DND-41 (cell line): ENCODE results near the gene SYT1.
A peak's percentile ranks its signal among the peaks of the same experiment; 100 is the strongest.

ENCODE experiments used
- ATAC-seq: fragments of 200-7000 bp; cut with Tn5 transposase; 3 replicates; pipeline ENCODE4 v1.9.1; 2021; ENCODE audit warnings: low read depth; ENCODE audit not compliant: insufficient read depth
- DNase-seq: peaks from one replicate; pipeline ENCODE4 v3.0.0-alpha.2; 2020
- H2AFZ ChIP-seq: 2 replicates; pipeline ENCODE4 v1.6.0; 2012; ENCODE audit warnings: low read depth, low read length
- H3K27ac ChIP-seq: 2 replicates; pipeline ENCODE4 v1.5.1; 2012; ENCODE audit warnings: low read length, inconsistent platforms
- H3K27me3 ChIP-seq: fragments of 200-600 bp; sonication (generic); 2 replicates; pipeline ENCODE4 v1.6.0; 2012; ENCODE audit warnings: low read length, mild to moderate bottlenecking, inconsistent platforms; ENCODE audit not compliant: insufficient read depth, poor library complexity
- H3K36me3 ChIP-seq: 2 replicates; pipeline ENCODE4 v1.5.1; 2012; ENCODE audit warnings: low read length, inconsistent platforms; ENCODE audit not compliant: insufficient read depth
- H3K4me1 ChIP-seq: 2 replicates; pipeline ENCODE4 v1.5.1; 2012; ENCODE audit warnings: mild to moderate bottlenecking, low read length; ENCODE audit not compliant: insufficient read depth
- H3K4me2 ChIP-seq: 2 replicates; pipeline ENCODE4 v1.6.0; 2012; ENCODE audit warnings: mild to moderate bottlenecking, moderate library complexity, low read length, inconsistent platforms; ENCODE audit not compliant: insufficient read depth
- H3K4me3 ChIP-seq, 2 experiments: fragments of 200-600 bp in 1 of 2; shearing (Covaris generic) in 1 of 2; 2 replicates each; pipeline ENCODE4 v1.5.1; 2012 to 2016; ENCODE audit warnings: inconsistent platforms in 2 of 2, low read length in 2 of 2, mild to moderate bottlenecking in 2 of 2, low read depth in 1 of 2, moderate library complexity in 1 of 2
- H3K79me2 ChIP-seq: 2 replicates; pipeline ENCODE4 v1.6.0; 2012; ENCODE audit warnings: low read length, inconsistent platforms; ENCODE audit not compliant: insufficient read depth
- H3K9ac ChIP-seq: 2 replicates; pipeline ENCODE4 v1.6.0; 2012; ENCODE audit warnings: low read depth, mild to moderate bottlenecking, inconsistent platforms, low read length, moderate library complexity
- H3K9me3 ChIP-seq: 2 replicates; pipeline ENCODE4 v1.5.1; 2012; ENCODE audit warnings: low read length, moderate library complexity, mild to moderate bottlenecking, inconsistent platforms; ENCODE audit not compliant: insufficient read depth, severe bottlenecking
- H4K20me1 ChIP-seq: 2 replicates; pipeline ENCODE4 v1.6.0; 2012; ENCODE audit warnings: low read length; ENCODE audit not compliant: insufficient read depth
- EZH2 ChIP-seq: IDR thresholded peaks from 3 replicates; pipeline ENCODE4 v1.6.1; 2012; ENCODE audit warnings: borderline replicate concordance, low read depth, mild to moderate bottlenecking, moderate library complexity, low read length, inconsistent platforms; ENCODE audit not compliant: severe bottlenecking
- TF ChIP-seq, protein P1 (sequence below): IDR thresholded peaks from 2 replicates; pipeline ENCODE4 v1.5.1; 2012; ENCODE audit warnings: borderline replicate concordance, low read length, moderate library complexity, mild to moderate bottlenecking; ENCODE audit not compliant: poor library complexity, severe bottlenecking; ENCODE audit errors: extremely low read depth

The SYT1 gene

DNA sequence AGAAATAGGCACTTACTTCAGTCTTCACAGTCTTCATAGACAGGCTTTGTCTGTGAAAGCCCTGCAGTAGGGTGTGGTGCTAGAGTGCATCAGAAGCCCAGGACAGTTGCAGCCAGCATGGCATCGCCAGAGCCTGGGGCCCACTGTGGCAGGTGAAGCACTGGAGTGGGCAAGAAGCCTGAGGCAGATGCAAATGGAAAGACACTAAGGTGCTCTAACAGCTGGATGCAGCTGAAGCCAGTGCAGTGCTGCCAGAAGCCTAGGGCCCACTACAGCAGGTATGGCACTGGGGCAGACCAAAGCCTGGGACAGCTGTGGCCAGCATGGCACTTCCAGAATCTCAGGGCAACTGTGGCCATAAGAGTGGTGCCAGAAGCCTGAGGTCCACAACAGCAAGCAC is 358.6 kb downstream of the SYT1 start:
- no peaks in the 10 kb centered on the region for H3K36me3 ChIP-seq
- H3K9me3 ChIP-seq = peaks cover 23% of the 10 kb centered on the region
- TF ChIP-seq EZH2 = no peak

DNA sequence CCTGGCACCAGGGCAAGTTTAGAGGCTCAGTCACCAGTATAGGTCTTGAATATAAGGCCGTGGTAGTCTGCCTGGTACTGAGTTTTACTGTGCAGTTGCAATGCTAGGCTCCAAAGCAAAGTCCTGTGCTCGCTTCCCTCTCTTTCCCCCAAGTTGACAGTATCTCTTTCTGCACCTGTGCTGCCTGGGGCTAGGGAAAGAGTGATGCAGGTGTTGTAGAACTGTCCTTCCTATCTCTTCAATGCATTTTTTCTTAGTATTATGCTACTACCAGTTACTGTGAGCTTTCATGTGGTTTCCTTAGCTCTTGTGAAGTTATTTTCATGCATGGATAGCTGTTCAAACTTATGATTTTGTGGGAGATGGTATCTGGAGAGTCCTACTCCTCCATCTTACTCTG is 359.2 kb downstream of the SYT1 start:
- no peaks in the 10 kb centered on the region for H3K27me3 ChIP-seq
- peak overlapping the region; percentile 33; the same call in 1 of the 2 replicates for H3K9ac ChIP-seq
- H3K27ac ChIP-seq = peak overlapping the region; percentile 92
- H3K4me3 ChIP-seq = no peak overlapping the region
- H3K79me2 ChIP-seq = no peaks in the 10 kb centered on the region
- H3K4me2 ChIP-seq = peak overlapping the region; percentile 27; the same call in 1 of the 2 replicates
- DNase-seq = peak; percentile 70
- peaks cover 18% of the 10 kb centered on the region for H3K4me1 ChIP-seq
- TF ChIP-seq, protein P1, sequence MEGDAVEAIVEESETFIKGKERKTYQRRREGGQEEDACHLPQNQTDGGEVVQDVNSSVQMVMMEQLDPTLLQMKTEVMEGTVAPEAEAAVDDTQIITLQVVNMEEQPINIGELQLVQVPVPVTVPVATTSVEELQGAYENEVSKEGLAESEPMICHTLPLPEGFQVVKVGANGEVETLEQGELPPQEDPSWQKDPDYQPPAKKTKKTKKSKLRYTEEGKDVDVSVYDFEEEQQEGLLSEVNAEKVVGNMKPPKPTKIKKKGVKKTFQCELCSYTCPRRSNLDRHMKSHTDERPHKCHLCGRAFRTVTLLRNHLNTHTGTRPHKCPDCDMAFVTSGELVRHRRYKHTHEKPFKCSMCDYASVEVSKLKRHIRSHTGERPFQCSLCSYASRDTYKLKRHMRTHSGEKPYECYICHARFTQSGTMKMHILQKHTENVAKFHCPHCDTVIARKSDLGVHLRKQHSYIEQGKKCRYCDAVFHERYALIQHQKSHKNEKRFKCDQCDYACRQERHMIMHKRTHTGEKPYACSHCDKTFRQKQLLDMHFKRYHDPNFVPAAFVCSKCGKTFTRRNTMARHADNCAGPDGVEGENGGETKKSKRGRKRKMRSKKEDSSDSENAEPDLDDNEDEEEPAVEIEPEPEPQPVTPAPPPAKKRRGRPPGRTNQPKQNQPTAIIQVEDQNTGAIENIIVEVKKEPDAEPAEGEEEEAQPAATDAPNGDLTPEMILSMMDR = no peak
- peak; percentile 93 for ATAC-seq
- peaks cover 23% of the 10 kb centered on the region for H3K9me3 ChIP-seq
- no peaks in the 10 kb centered on the region for H4K20me1 ChIP-seq
- peak overlapping the region; percentile 15; the same call in 1 of the 2 replicates for H2AFZ ChIP-seq
- no peaks in the 10 kb centered on the region for H3K36me3 ChIP-seq

More for the DNA sequence above, 358.6 kb downstream of the SYT1 start:
- ATAC-seq (peak; percentile 15; the same call in 2 of the 3 replicates), DNase-seq (peak; percentile 9)
- H3K27ac ChIP-seq = peak overlapping the region; percentile 92
- H3K27me3 ChIP-seq = no peaks in the 10 kb centered on the region
- H4K20me1 ChIP-seq = no peaks in the 10 kb centered on the region
- peak overlapping the region; percentile 33; the same call in 1 of the 2 replicates for H3K9ac ChIP-seq
- H3K79me2 ChIP-seq = no peaks in the 10 kb centered on the region
- peak overlapping the region; percentile 27; the same call in 1 of the 2 replicates for H3K4me2 ChIP-seq
- peak overlapping the region; percentile 15; the same call in 1 of the 2 replicates for H2AFZ ChIP-seq
- H3K4me1 ChIP-seq = peaks cover 18% of the 10 kb centered on the region
- peak overlapping the region in 1 of 2 experiments; percentile 25; a peak in 1 of 4 replicates for H3K4me3 ChIP-seq

DNA sequence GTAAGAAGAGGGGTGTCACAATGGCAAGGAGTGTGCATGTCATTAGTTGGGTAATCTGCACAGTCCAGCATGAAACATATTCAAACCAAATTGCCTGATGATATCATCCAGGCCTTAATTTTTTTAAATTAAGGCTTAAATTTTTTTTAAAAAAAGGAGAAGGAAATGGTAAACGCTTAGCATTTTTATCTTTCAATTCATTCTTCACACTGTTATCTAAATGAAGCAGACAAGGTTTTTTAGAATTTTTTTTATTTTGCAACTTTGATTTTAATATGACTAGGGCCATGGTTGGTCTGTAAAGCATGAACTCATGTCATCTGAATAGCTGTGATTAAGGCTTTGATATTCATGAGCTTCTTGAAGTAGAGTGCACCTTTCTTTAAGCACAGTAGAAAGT is 362.5 kb downstream of the SYT1 start:
- H3K27ac ChIP-seq = no peak overlapping the region
- ATAC-seq (no peak), DNase-seq (no peak)
- no peak overlapping the region for H3K4me2 ChIP-seq
- no peaks in the 10 kb centered on the region for H4K20me1 ChIP-seq
- no peak overlapping the region for H2AFZ ChIP-seq
- H3K9ac ChIP-seq = no peak overlapping the region
- H3K4me3 ChIP-seq = no peak overlapping the region
- peaks cover 18% of the 10 kb centered on the region for H3K4me1 ChIP-seq
- H3K9me3 ChIP-seq = peaks cover 12% of the 10 kb centered on the region
- no peaks in the 10 kb centered on the region for H3K79me2 ChIP-seq
- no peak for TF ChIP-seq EZH2
- TF ChIP-seq, protein P1 = no peak
- H3K36me3 ChIP-seq = no peaks in the 10 kb centered on the region
- no peaks in the 10 kb centered on the region for H3K27me3 ChIP-seq

DNA sequence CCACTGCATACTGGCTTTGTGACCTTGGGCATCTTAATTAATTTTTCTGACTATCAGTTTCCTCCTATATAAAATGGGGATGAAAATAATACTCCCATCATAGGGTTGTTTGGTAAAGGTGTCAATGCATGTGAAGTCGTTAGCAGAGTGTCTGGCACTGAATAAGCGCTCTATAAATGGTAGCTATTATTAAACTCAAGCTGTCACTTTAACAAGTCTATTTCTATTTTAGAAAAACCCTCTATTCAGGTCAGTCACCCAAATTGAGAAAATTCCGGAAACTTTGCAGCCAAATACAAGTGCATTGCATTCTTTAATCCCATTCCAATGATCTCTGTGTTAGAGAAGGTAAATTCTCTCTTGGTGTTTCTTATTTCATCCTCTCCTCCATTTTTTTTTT is 363.1 kb downstream of the SYT1 start:
- Histone ChIP-seq H3K4me1 (peaks cover 18% of the 10 kb centered on the region), H3K36me3 (no peaks in the 10 kb centered on the region), H3K27me3 (no peaks in the 10 kb centered on the region), H3K4me2 (no peak overlapping the region), H3K4me3 (no peak overlapping the region), H3K9ac (no peak overlapping the region), H3K79me2 (no peaks in the 10 kb centered on the region), H3K9me3 (peaks cover 8% of the 10 kb centered on the region), H4K20me1 (no peaks in the 10 kb centered on the region), H3K27ac (no peak overlapping the region), H2AFZ (no peak overlapping the region)
- TF ChIP-seq, protein P1 = no peak
- ATAC-seq (no peak), DNase-seq (no peak)
